ENCODE results near the gene GDA.

GDA gene

GRCh38 chr9:72129271-72130156 lies 19.7 kb upstream of the GDA start:
- no peak overlapping the region for H3K4me3 ChIP-seq (ENCODE audit: low read length)
- TF ChIP-seq CTCF (IDR thresholded peaks at IDR 0.05; ENCODE audit: insufficient read depth, low read depth, low read length, missing control alignments), result no peak
- DNase-seq (ENCODE audit: low read depth), result no peak

- no peak for DNase-seq (ENCODE audit: low read depth)
- TF ChIP-seq CTCF (IDR thresholded peaks at IDR 0.05; ENCODE audit: insufficient read depth, low read depth, low read length, missing control alignments), result no peak
- no peak overlapping the region for H3K4me3 ChIP-seq (ENCODE audit: low read length)
These were observed 18.9 kb upstream of the GDA start for GRCh38 chr9:72130321-72130720.

- H3K4me3 ChIP-seq (ENCODE audit: low read length), result no peak overlapping the region
- TF ChIP-seq CTCF (IDR thresholded peaks at IDR 0.05; ENCODE audit: insufficient read depth, low read depth, low read length, missing control alignments), result no peak
- DNase-seq (ENCODE audit: low read depth), result no peak
These were observed 18.0 kb upstream of the GDA start for GRCh38 chr9:72131206-72131605.

- no peak for TF ChIP-seq CTCF (IDR thresholded peaks at IDR 0.05; ENCODE audit: insufficient read depth, low read depth, low read length, missing control alignments)
- H3K4me3 ChIP-seq (ENCODE audit: low read length), result no peak overlapping the region
- peak; percentile 78 for DNase-seq (ENCODE audit: low read depth)
These were observed 17.2 kb upstream of the GDA start for GRCh38 chr9:72132052-72132451.

- DNase-seq (ENCODE audit: low read depth), result no peak
- no peak overlapping the region for H3K4me3 ChIP-seq (ENCODE audit: low read length)
- TF ChIP-seq CTCF (IDR thresholded peaks at IDR 0.05; ENCODE audit: insufficient read depth, low read depth, low read length, missing control alignments), result no peak
These were observed 15.7 kb upstream of the GDA start for GRCh38 chr9:72133365-72134035.

GRCh38 chr9:72134801-72135200 lies 14.4 kb upstream of the GDA start:
- DNase-seq (ENCODE audit: low read depth), result no peak
- no peak for TF ChIP-seq CTCF (IDR thresholded peaks at IDR 0.05; ENCODE audit: insufficient read depth, low read depth, low read length, missing control alignments)
- no peak overlapping the region for H3K4me3 ChIP-seq (ENCODE audit: low read length)
